H1 (cell line): ENCODE data around the gene DEDD2. TPM values are rescaled to one million over a fixed set of nuclear protein-coding genes. Genes with fewer than 3 reads are reported as not detected.

Experiments
- CTCF ChIA-PET: fragments of 300-600 bp; sonication (Branson Sonifier 250); formaldehyde crosslinking; loops from one replicate; lab custom pipeline; 2021; ENCODE audit not compliant: partially characterized antibody; lab: Charles Lee
- POLR2A ChIA-PET: fragments of 300-600 bp; sonication (Branson Sonifier 250); formaldehyde crosslinking; loops from one replicate; lab custom pipeline; 2021; ENCODE audit warnings: inconsistent platforms; ENCODE audit not compliant: partially characterized antibody; lab: Charles Lee
- DNase-seq, 2 experiments: peaks; one replicate each; pipeline versions ENCODE4 v3.0.0 to v3.0.0-alpha.2; 2010 to 2022; ENCODE audit warnings: low spot score in 2 of 2, low read depth in 1 of 2, mixed read lengths in 1 of 2
- FAIRE-seq: peaks from 2 replicates; lab custom pipeline; 2011; peaks lifted over from hg19 to GRCh38; lab: Jason Lieb, UNC
- H2AFZ ChIP-seq: 2 replicates; pipeline ENCODE4 v1.8.1; 2012; ENCODE audit warnings: low read length, inconsistent platforms
- H2AK5ac ChIP-seq: 2 replicates; pipeline ENCODE4 v1.6.1; 2013; ENCODE audit warnings: low read depth, low read length
- H2BK120ac ChIP-seq: replicated peaks from 2 replicates; pipeline ENCODE3; 2013; ENCODE audit warnings: low read depth, low read length, inconsistent platforms
- H2BK12ac ChIP-seq: 2 replicates; pipeline ENCODE4 v1.6.1; 2013; ENCODE audit warnings: low read depth, low read length
- H2BK15ac ChIP-seq: 2 replicates; pipeline ENCODE4 v1.6.1; 2013; ENCODE audit warnings: low read length
- H2BK20ac ChIP-seq: 2 replicates; pipeline ENCODE4 v1.6.1; 2013; ENCODE audit warnings: low read length
- H2BK5ac ChIP-seq: 2 replicates; pipeline ENCODE4 v1.6.1; 2013; ENCODE audit warnings: low read depth, low read length
- H3K14ac ChIP-seq: 2 replicates; pipeline ENCODE4 v1.6.1; 2013; ENCODE audit warnings: inconsistent platforms; ENCODE audit not compliant: insufficient read length
- H3K18ac ChIP-seq: 2 replicates; pipeline ENCODE4 v1.6.1; 2013; ENCODE audit warnings: low read length; ENCODE audit errors: extremely low read depth
- H3K23ac ChIP-seq: 2 replicates; pipeline ENCODE4 v1.6.1; 2013; ENCODE audit warnings: inconsistent platforms; ENCODE audit not compliant: insufficient read length
- H3K23me2 ChIP-seq: 2 replicates; pipeline ENCODE4 v1.6.1; 2013; ENCODE audit warnings: low read depth, low read length
- H3K27ac ChIP-seq: 2 replicates; pipeline ENCODE4 v1.6.1; 2011; ENCODE audit warnings: low read depth, low read length, inconsistent platforms
- H3K27me3 ChIP-seq, 4 experiments: replicated peaks in 1 of 4; 1 replicate in 1 of 4; 2 replicates in 3 of 4; pipeline versions ENCODE4 v1.6.1 to v1.8.1; 2011 to 2013; ENCODE audit warnings: low read length in 3 of 4, mild to moderate bottlenecking in 3 of 4, inconsistent platforms in 2 of 4, mixed read lengths in 2 of 4, moderate library complexity in 1 of 4; ENCODE audit not compliant: control insufficient read depth in 3 of 4, insufficient read depth in 3 of 4; ENCODE audit errors: extremely low read depth in 1 of 4
- H3K36me3 ChIP-seq, 4 experiments: 2 replicates each; pipeline versions ENCODE4 v1.6.1 to v1.8.1; 2011 to 2013; ENCODE audit warnings: mild to moderate bottlenecking in 4 of 4, low read length in 3 of 4, moderate library complexity in 2 of 4, control low read depth in 1 of 4, inconsistent platforms in 1 of 4; ENCODE audit not compliant: insufficient read depth in 4 of 4, control insufficient read depth in 2 of 4
- H3K4ac ChIP-seq: replicated peaks from 2 replicates; pipeline ENCODE3; 2013; ENCODE audit warnings: low read length, low read depth, mixed read lengths, inconsistent platforms; ENCODE audit not compliant: insufficient read length
- H3K4me1 ChIP-seq, 4 experiments: replicated peaks in 1 of 4; 1 replicate in 1 of 4; 2 replicates in 3 of 4; pipeline versions ENCODE4 v1.6.1 to v1.8.1; 2011 to 2013; ENCODE audit warnings: low read length in 3 of 4, inconsistent platforms in 2 of 4, mixed read lengths in 1 of 4; ENCODE audit not compliant: insufficient read depth in 4 of 4, control insufficient read depth in 3 of 4
- H3K4me2 ChIP-seq, 2 experiments: 2 replicates each; pipeline versions ENCODE4 v1.6.1 to v1.8.1; 2011 to 2013; ENCODE audit warnings: low read depth in 2 of 2, low read length in 2 of 2, control low read depth in 1 of 2, inconsistent platforms in 1 of 2, mild to moderate bottlenecking in 1 of 2; ENCODE audit not compliant: insufficient read depth in 1 of 2
- H3K4me3 ChIP-seq, 4 experiments: fragments of 200-600, 300-600 bp in 1 of 4; sonication (generic), shearing (Covaris generic), sonication (Bioruptor Twin) in 1 of 4; 2 replicates each; pipeline versions ENCODE4 v1.5.1 to v1.8.1; 2011 to 2016; ENCODE audit warnings: low read length in 4 of 4, low read depth in 3 of 4, control low read depth in 2 of 4, inconsistent platforms in 2 of 4, mild to moderate bottlenecking in 2 of 4, mixed read lengths in 1 of 4, moderate library complexity in 1 of 4; ENCODE audit not compliant: insufficient read depth in 2 of 4; ENCODE audit errors: extremely low read depth in 1 of 4
- H3K56ac ChIP-seq: replicated peaks from 2 replicates; pipeline ENCODE3; 2013; ENCODE audit warnings: low read depth, mild to moderate bottlenecking, mixed read lengths, low read length, inconsistent platforms; ENCODE audit not compliant: insufficient read length
- H3K79me1 ChIP-seq: 2 replicates; pipeline ENCODE4 v1.6.1; 2013; ENCODE audit warnings: low read depth, low read length, control low read depth
- H3K79me2 ChIP-seq, 2 experiments: 2 replicates each; pipeline versions ENCODE4 v1.6.1 to v1.8.1; 2012 to 2013; ENCODE audit warnings: low read length in 2 of 2, mild to moderate bottlenecking in 2 of 2, inconsistent platforms in 1 of 2; ENCODE audit not compliant: insufficient read depth in 2 of 2, control insufficient read depth in 1 of 2
- H3K9ac ChIP-seq, 4 experiments: replicated peaks in 1 of 4; 1 replicate in 1 of 4; 2 replicates in 3 of 4; pipeline versions ENCODE4 v1.6.1 to v1.8.1; 2011 to 2013; ENCODE audit warnings: low read depth in 3 of 4, low read length in 3 of 4, control low read depth in 2 of 4, mild to moderate bottlenecking in 2 of 4, moderate library complexity in 2 of 4, inconsistent platforms in 1 of 4; ENCODE audit errors: extremely low read depth in 1 of 4
- H3K9me3 ChIP-seq, 2 experiments: 2 replicates each; pipeline versions ENCODE4 v1.6.1 to v1.8.1; 2012 to 2013; ENCODE audit warnings: mild to moderate bottlenecking in 2 of 2, moderate library complexity in 2 of 2, control low read depth in 1 of 2, inconsistent platforms in 1 of 2, low read depth in 1 of 2, low read length in 1 of 2, mixed read lengths in 1 of 2; ENCODE audit not compliant: insufficient read depth in 2 of 2
- H4K20me1 ChIP-seq, 2 experiments: replicated peaks in 1 of 2; 2 replicates each; pipeline versions ENCODE3 to v1.8.1; 2011 to 2013; ENCODE audit warnings: inconsistent platforms in 2 of 2, low read length in 2 of 2, mild to moderate bottlenecking in 1 of 2; ENCODE audit not compliant: insufficient read depth in 2 of 2, control insufficient read depth in 1 of 2
- H4K5ac ChIP-seq: 2 replicates; pipeline ENCODE4 v1.6.1; 2013; ENCODE audit warnings: low read length, low read depth, mixed read lengths, inconsistent platforms; ENCODE audit not compliant: insufficient read length
- H4K8ac ChIP-seq: 2 replicates; pipeline ENCODE4 v1.8.0; 2013; ENCODE audit warnings: mild to moderate bottlenecking, moderate library complexity, low read length, inconsistent platforms; ENCODE audit not compliant: insufficient read depth; ENCODE audit errors: extremely low read depth
- H4K91ac ChIP-seq: replicated peaks from 2 replicates; pipeline ENCODE3; 2013; ENCODE audit warnings: low read length, mixed read lengths, inconsistent platforms; ENCODE audit not compliant: insufficient read length
- FOSL1 ChIP-seq: IDR thresholded peaks from 2 replicates; pipeline ENCODE4 v1.6.1; 2011; ENCODE audit warnings: mild to moderate bottlenecking, low read depth, low read length, moderate library complexity; ENCODE audit not compliant: insufficient read depth
- MAFK ChIP-seq: IDR thresholded peaks from 2 replicates; pipeline ENCODE4 v1.6.1; 2012; ENCODE audit warnings: low read depth, mild to moderate bottlenecking, improper control_type of control experiment, low read length
- RBBP5 ChIP-seq: IDR thresholded peaks from 2 replicates; pipeline ENCODE4 v1.7.1; 2012; ENCODE audit warnings: low read depth, mild to moderate bottlenecking, inconsistent platforms, low read length, moderate library complexity, borderline replicate concordance
- SIRT6 ChIP-seq: IDR thresholded peaks from one replicate; pipeline ENCODE4 v1.7.1; 2012; ENCODE audit warnings: low read length, inconsistent platforms
- TAF1 ChIP-seq: IDR thresholded peaks from 2 replicates; pipeline ENCODE4 v1.6.1; 2011; ENCODE audit warnings: mild to moderate bottlenecking, low read depth, low read length
- TBP ChIP-seq: IDR thresholded peaks from 2 replicates; pipeline ENCODE4 v1.6.1; 2011; ENCODE audit warnings: low read depth, low read length, improper control_type of control experiment
- TCF12 ChIP-seq: IDR thresholded peaks from 2 replicates; pipeline ENCODE4 v1.6.1; 2011; ENCODE audit warnings: low read depth, mild to moderate bottlenecking, low read length
- TEAD4 ChIP-seq: IDR thresholded peaks from 2 replicates; pipeline ENCODE4 v1.6.1; 2012; ENCODE audit warnings: low read depth, low read length, inconsistent platforms, mixed read lengths
- WGBS, 2 experiments: shearing (Covaris generic) in 1 of 2; methylation state at CpG; one replicate each; pipeline versions ENCODE4 v1.1.6 to v1.1.7; 2013 to 2015; ENCODE audit warnings: low lambda C conversion rate in 2 of 2, mixed read lengths in 2 of 2, inconsistent platforms in 1 of 2, low coverage in 1 of 2, missing lambda C conversion rate in 1 of 2; ENCODE audit not compliant: insufficient replicate concordance in 2 of 2, insufficient coverage in 1 of 2, insufficient read length in 1 of 2; ENCODE audit errors: extremely low coverage in 1 of 2, missing lambda C conversion rate in 1 of 2; 5-methylcytosine and 5-hydroxymethylcytosine counted together
- long read RNA-seq, 2 experiments: library from RNA in 1 of 2; library from capped mRNA in 1 of 2; stranded (forward); transcript quantifications; one replicate each; pipeline ENCODE4 v2.0.0, GENCODE V29; 2021; ENCODE audit warnings: inconsistent platforms in 1 of 2
- polyA minus RNA-seq, 3 experiments: library from RNA; depleted of rRNA, polyadenylated mRNA; stranded (reverse); fragments of >200 nt; gene quantifications; 1 replicate in 2 of 3; 2 replicates in 1 of 3; pipeline ENCODE4 v1.2.3, GENCODE V29; 2011
- polyA plus RNA-seq, 7 experiments: library from polyadenylated mRNA; depleted of rRNA in 3 of 7; stranded (reverse) in 5 of 7; unstranded in 2 of 7; fragments of >200 nt in 5 of 7; fragments of 200-250 nt in 2 of 7; gene quantifications; 1 replicate in 5 of 7; 2 replicates in 1 of 7; 4 replicates in 1 of 7; pipeline versions ENCODE4 v1.2.1 to v1.2.3, GENCODE V29; 2011 to 2013; ENCODE audit warnings: missing spikeins in 2 of 7, mixed read lengths in 2 of 7
- total RNA-seq: library from RNA; stranded (reverse); fragmentation: NEBNext Ultra II Directional; extraction: Animal tissue kit (Norgen Biotek cat#: 25700); gene quantifications from 2 replicates; pipeline ENCODE4 v1.2.1, GENCODE V29; 2021

The DEDD2 gene
- total RNA-seq (32.6 and 37.8 TPM in 2 replicates), polyA plus RNA-seq (2011; rRNA removed) (65.0 and 74.3 TPM in 2 replicates), polyA minus RNA-seq (2011; rRNA and poly(A)+ RNA removed) (22.7 and 27.2 TPM in 2 replicates)
- 64.5 TPM for polyA plus RNA-seq (2011; cell fraction: cytosol; rRNA removed)
- 52.0 TPM for polyA plus RNA-seq (2011; cell fraction: nucleus; rRNA removed)
- 29.1 to 44.2 TPM (median 37.3 TPM) in 4 replicates for polyA plus RNA-seq (2012, experiment 1 of 2)
- 36.5 TPM for polyA plus RNA-seq (2012, experiment 2 of 2)
- polyA plus RNA-seq (2013, experiment 1 of 2) = 20.7 TPM
- 22.1 TPM for polyA plus RNA-seq (2013, experiment 2 of 2)
- polyA minus RNA-seq (2011; cell fraction: cytosol; rRNA and poly(A)+ RNA removed) = 19.7 TPM
- 20.2 TPM for polyA minus RNA-seq (2011; cell fraction: nucleus; rRNA and poly(A)+ RNA removed)
- long read RNA-seq, experiment 1, partial matches to known transcripts = 4 of 16 reads
- long read RNA-seq, experiment 1, other reads (novel, unspliced or antisense) = 8 of 16 reads
- long read RNA-seq, experiment 2, partial matches to known transcripts = 8 of 9 reads
- long read RNA-seq, experiment 2, other reads (novel, unspliced or antisense) = 1 of 9 reads

GRCh38 chr19:42217520-42218437, at the start of gene DEDD2:
Gene DEDD2, minus strand, starts transcription at chr19:42217677. Its CDS starts 670 bp downstream, at chr19:42217007.
- H3K23ac ChIP-seq = no peak within 1 kb of the TSS
- no peaks in the 10 kb centered on the region for H3K27me3 ChIP-seq
- peak within 1 kb of the TSS; percentile 80 for H3K4ac ChIP-seq
- H3K4me3 ChIP-seq = peak within 1 kb of the TSS; percentile 76 to 96 (median 88)
- H2BK15ac ChIP-seq = peak within 1 kb of the TSS; percentile 95
- H4K5ac ChIP-seq = peak within 1 kb of the TSS; percentile 90
- H3K23me2 ChIP-seq = peaks cover 18% of the 10 kb centered on the region; the same call in 1 of the 2 replicates
- peak within 1 kb of the TSS; percentile 89 for H3K56ac ChIP-seq
- H3K9ac ChIP-seq = peak within 1 kb of the TSS; percentile 38 to 82 (median 75)
- H2BK20ac ChIP-seq = peak within 1 kb of the TSS; percentile 86; the same call in 1 of the 2 replicates
- H4K20me1 ChIP-seq = peaks cover 14 to 19% of the 10 kb centered on the region in 2 experiments
- WGBS, 2 experiments = 22% methylated on average over 56 of the region's 57 CpGs; no CpG with 5 or more reads in 1 of the 2 experiments
- H2BK5ac ChIP-seq = peak within 1 kb of the TSS; percentile 84
- DNase-seq (peak; percentile 95 to 100), FAIRE-seq (peak; percentile 32)
- POLR2A ChIA-PET = interaction anchor here (0.9 to 1.8 kb wide), 12 partner anchors 10 to 206 kb away, joined by 3 to 6 read pairs (median 4); no protein-coding TSS in a partner anchor
- peak within 1 kb of the TSS; percentile 81 for H4K8ac ChIP-seq
- peaks cover 25 to 54% of the 10 kb centered on the region in 2 experiments for H3K79me2 ChIP-seq
- peak within 1 kb of the TSS; percentile 63; the same call in 1 of the 2 replicates for H2AFZ ChIP-seq
- H3K4me1 ChIP-seq = peaks cover 3 to 11% (median 8%) of the 10 kb centered on the region in 4 experiments; a peak in 6 of 7 replicates
- peak within 1 kb of the TSS; percentile 90 for H4K91ac ChIP-seq
- H3K4me2 ChIP-seq = peak within 1 kb of the TSS; percentile 74 to 99
- peak within 1 kb of the TSS; percentile 92; the same call in 1 of the 2 replicates for H2AK5ac ChIP-seq
- peak within 1 kb of the TSS; percentile 84 for H2BK12ac ChIP-seq
- H3K14ac ChIP-seq = no peak within 1 kb of the TSS
- no peak within 1 kb of the TSS for H2BK120ac ChIP-seq
- peak within 1 kb of the TSS; percentile 76 for H3K27ac ChIP-seq
- peaks cover 0 to 24% (median 7%) of the 10 kb centered on the region in 4 experiments; a peak in 6 of 8 replicates for H3K36me3 ChIP-seq
- no peaks in the 10 kb centered on the region for H3K9me3 ChIP-seq
- H3K18ac ChIP-seq = peak within 1 kb of the TSS; percentile 96
- H3K79me1 ChIP-seq = peaks cover 15% of the 10 kb centered on the region
- CTCF ChIA-PET = interaction anchor here (0.7 to 1.2 kb wide), 3 partner anchors 20 to 344 kb away, joined by 3 read pairs; no protein-coding TSS in a partner anchor
- TF ChIP-seq TEAD4 (no peak), TAF1 (peak; percentile 67; the same call in 1 of the 2 replicates), TBP (0 out of 2 replicates have a peak, but pooled peaks have one; percentile 18), MAFK (no peak), TCF12 (0 out of 2 replicates have a peak, but pooled peaks have one; percentile 74), SIRT6 (no peak), FOSL1 (no peak), RBBP5 (no peak)
